Parathyroid adenoma (tissue), 2 donors: ENCODE results near the gene CUX1.

Experiments used
- H2AFZ ChIP-seq: fragments of 300-600 bp; sonication (generic); one replicate; pipeline ENCODE4 v1.7.0; 2017; ENCODE audit warnings: antibody characterized with exemption, mild to moderate bottlenecking
- H3K27ac ChIP-seq: fragments of 300-600 bp; sonication (generic); one replicate; pipeline ENCODE4 v1.7.0; 2017
- H3K27me3 ChIP-seq: fragments of 300-600 bp; sonication (generic); one replicate; pipeline ENCODE4 v1.7.0; 2017; ENCODE audit warnings: low read length; ENCODE audit not compliant: control insufficient read depth, insufficient read depth
- H3K36me3 ChIP-seq: fragments of 300-600 bp; sonication (generic); one replicate; pipeline ENCODE4 v1.7.0; 2017; ENCODE audit warnings: low read length; ENCODE audit not compliant: control insufficient read depth, insufficient read depth
- H3K4me1 ChIP-seq: fragments of 300-600 bp; sonication (generic); one replicate; pipeline ENCODE4 v1.7.0; 2017; ENCODE audit warnings: control low read depth
- H3K4me2 ChIP-seq: fragments of 300-600 bp; sonication (generic); one replicate; pipeline ENCODE4 v1.7.0; 2017; ENCODE audit warnings: low read length
- H3K4me3 ChIP-seq: fragments of 300-600 bp; sonication (generic); one replicate; pipeline ENCODE4 v1.7.0; 2017; ENCODE audit warnings: low read depth, low read length
- H3K79me2 ChIP-seq: fragments of 300-600 bp; sonication (generic); one replicate; pipeline ENCODE4 v1.7.0; 2017; ENCODE audit warnings: control low read depth
- H3K9ac ChIP-seq: fragments of 300-600 bp; sonication (generic); one replicate; pipeline ENCODE4 v1.7.0; 2017; ENCODE audit warnings: mild to moderate bottlenecking
- H3K9me3 ChIP-seq: fragments of 300-600 bp; sonication (generic); one replicate; pipeline ENCODE4 v1.7.0; 2017; ENCODE audit warnings: low read length; ENCODE audit not compliant: control insufficient read depth
- TF ChIP-seq, protein P1 (sequence below): fragments of 300-600 bp; sonication (generic); IDR thresholded peaks from one replicate; pipeline ENCODE4 v1.7.0; 2017; ENCODE audit warnings: antibody characterized with exemption, mild to moderate bottlenecking
- donor health status: primary hyperparathyroidism.

The CUX1 gene

DNA sequence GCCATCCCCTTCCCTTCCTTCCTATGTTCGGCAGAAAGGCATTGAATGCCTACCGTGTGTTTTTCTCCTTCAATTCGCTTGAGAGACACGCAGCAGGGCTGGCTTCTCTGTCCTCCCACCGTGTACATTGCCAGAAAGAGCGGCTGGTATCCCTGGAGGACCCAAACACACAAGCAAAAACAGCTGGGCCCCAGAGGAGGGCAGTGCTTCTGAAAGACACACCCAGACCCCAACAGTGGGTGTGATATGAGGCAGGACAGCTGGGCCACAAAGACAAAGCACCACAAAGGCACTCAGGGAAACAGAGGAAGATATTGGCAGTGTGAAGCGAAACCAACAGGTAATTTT, 336.1 kb downstream of the CUX1 start:
- H3K4me1 ChIP-seq = no peaks in the 10 kb centered on the region
- H3K9me3 ChIP-seq = no peaks in the 10 kb centered on the region
- H3K4me2 ChIP-seq = no peak overlapping the region
- H3K4me3 ChIP-seq = no peak overlapping the region
- peaks cover 3% of the 10 kb centered on the region for H3K79me2 ChIP-seq
- H3K9ac ChIP-seq = no peak overlapping the region
- no peaks in the 10 kb centered on the region for H3K27me3 ChIP-seq
- H3K27ac ChIP-seq = no peak overlapping the region
- no peak overlapping the region for H2AFZ ChIP-seq
- TF ChIP-seq, protein P1, sequence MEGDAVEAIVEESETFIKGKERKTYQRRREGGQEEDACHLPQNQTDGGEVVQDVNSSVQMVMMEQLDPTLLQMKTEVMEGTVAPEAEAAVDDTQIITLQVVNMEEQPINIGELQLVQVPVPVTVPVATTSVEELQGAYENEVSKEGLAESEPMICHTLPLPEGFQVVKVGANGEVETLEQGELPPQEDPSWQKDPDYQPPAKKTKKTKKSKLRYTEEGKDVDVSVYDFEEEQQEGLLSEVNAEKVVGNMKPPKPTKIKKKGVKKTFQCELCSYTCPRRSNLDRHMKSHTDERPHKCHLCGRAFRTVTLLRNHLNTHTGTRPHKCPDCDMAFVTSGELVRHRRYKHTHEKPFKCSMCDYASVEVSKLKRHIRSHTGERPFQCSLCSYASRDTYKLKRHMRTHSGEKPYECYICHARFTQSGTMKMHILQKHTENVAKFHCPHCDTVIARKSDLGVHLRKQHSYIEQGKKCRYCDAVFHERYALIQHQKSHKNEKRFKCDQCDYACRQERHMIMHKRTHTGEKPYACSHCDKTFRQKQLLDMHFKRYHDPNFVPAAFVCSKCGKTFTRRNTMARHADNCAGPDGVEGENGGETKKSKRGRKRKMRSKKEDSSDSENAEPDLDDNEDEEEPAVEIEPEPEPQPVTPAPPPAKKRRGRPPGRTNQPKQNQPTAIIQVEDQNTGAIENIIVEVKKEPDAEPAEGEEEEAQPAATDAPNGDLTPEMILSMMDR = no peak
- H3K36me3 ChIP-seq = no peaks in the 10 kb centered on the region

DNA sequence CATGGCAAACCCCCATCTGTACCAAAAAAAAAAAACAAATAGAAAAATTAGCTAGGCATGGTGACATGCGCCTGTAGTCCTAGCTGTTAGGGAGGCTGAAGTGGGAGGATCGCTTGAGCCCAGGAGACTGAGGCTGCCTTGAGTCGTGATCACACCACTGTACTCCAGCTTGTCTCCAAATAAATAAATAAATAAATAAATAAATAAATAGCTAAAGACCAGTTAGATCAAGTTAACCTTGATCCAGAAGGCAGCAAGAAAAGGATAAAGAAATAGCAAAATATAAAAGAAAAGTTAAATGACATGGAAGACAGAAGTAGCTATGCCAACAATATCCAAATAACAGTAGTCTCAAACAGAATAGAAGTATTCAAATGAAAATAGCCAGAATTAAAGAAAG, 337.0 kb downstream of the CUX1 start:
- no peaks in the 10 kb centered on the region for H3K36me3 ChIP-seq
- TF ChIP-seq, protein P1 = no peak
- H3K27me3 ChIP-seq = no peaks in the 10 kb centered on the region
- H3K4me3 ChIP-seq = no peak overlapping the region
- H3K9me3 ChIP-seq = no peaks in the 10 kb centered on the region
- H3K4me1 ChIP-seq = no peaks in the 10 kb centered on the region
- H2AFZ ChIP-seq = no peak overlapping the region
- H3K27ac ChIP-seq = no peak overlapping the region
- peaks cover 3% of the 10 kb centered on the region for H3K79me2 ChIP-seq
- H3K9ac ChIP-seq = no peak overlapping the region
- H3K4me2 ChIP-seq = no peak overlapping the region

DNA sequence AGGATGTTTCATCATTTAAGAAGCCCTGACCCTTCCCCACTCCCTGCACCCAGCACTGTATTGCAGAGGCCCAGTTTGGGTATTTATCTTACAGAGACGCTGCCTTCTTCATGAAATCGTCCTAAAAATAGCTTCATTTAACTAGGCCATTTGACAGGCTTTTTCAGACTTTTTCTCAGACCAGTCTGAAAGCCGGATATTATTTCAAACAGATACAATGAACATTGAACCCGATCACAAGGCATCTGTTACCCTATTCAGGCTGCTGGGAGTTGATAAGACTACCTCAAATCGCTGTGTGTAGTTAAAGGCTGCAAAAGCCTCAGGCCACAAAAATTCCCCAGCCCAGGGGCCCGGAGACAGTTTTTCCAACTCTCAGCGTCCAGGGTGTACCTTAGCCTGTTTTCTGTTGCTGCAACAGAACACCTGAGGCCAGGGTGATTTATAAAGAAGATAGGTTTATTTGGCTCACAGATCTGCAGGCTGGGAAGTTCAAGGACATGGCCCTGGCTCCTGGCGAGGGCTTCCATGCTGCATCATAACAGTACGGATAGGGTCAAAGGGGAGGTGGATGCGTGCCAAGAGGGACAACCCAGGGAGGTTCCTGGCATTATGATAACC, 338.5 kb downstream of the CUX1 start:
- Histone ChIP-seq H3K4me1 (no peaks in the 10 kb centered on the region), H2AFZ (no peak overlapping the region), H3K79me2 (peaks cover 3% of the 10 kb centered on the region), H3K4me2 (no peak overlapping the region), H3K9ac (no peak overlapping the region), H3K9me3 (no peaks in the 10 kb centered on the region), H3K4me3 (no peak overlapping the region), H3K27me3 (no peaks in the 10 kb centered on the region), H3K36me3 (no peaks in the 10 kb centered on the region), H3K27ac (no peak overlapping the region)
- TF ChIP-seq, protein P1 = no peak

DNA sequence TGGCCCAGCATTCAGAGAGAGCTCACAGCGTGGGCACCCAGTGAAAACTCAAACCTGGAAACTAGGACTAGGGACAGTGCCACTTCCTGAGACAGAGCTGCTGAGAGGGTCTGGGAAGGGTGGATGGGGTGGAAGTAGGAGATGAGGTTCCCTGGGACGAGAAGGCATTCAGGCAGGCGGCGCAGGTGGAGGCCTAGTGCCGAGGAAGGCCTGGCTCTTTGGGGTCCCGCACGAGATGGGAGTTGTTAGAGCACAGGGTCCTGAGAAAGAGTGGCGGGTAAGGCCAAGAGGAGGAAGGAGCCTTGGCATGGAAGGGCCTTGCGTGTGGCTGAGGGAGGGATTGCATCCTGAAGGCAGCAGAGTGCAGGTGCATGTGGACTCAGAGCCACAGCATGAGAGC, 339.4 kb downstream of the CUX1 start:
- no peak overlapping the region for H3K4me2 ChIP-seq
- no peaks in the 10 kb centered on the region for H3K4me1 ChIP-seq

DNA sequence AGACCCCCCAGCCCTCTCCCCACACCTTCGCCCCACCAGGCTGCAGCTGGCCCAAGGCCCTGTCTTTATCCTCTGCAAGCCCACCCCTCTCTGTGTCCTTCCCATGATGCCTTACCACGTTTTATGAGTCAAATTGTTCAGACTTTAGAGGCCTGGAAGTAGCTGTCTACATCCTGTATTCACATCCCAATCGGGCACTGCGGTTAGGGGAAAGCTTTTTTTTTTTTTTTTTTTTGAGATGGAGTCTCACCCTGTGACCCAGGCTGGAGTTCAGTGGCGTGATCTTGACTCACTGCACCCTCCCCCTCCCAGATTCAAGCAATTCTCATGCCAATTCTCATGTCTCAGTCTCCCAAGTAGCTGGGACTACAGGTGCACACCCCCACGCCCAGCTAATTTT, 347.7 kb downstream of the CUX1 start:
- H3K27me3 ChIP-seq = no peaks in the 10 kb centered on the region
- H3K9me3 ChIP-seq = no peaks in the 10 kb centered on the region
- no peaks in the 10 kb centered on the region for H3K36me3 ChIP-seq
- no peak overlapping the region for H3K4me2 ChIP-seq
- H2AFZ ChIP-seq = no peak overlapping the region
- no peak overlapping the region for H3K4me3 ChIP-seq
- no peak overlapping the region for H3K27ac ChIP-seq
- no peak overlapping the region for H3K9ac ChIP-seq
- H3K79me2 ChIP-seq = no peaks in the 10 kb centered on the region
- H3K4me1 ChIP-seq = no peaks in the 10 kb centered on the region
- TF ChIP-seq, protein P1 = no peak

More for the DNA sequence above, 339.4 kb downstream of the CUX1 start:
- Histone ChIP-seq H3K27ac (no peak overlapping the region), H3K4me3 (no peak overlapping the region), H3K79me2 (peaks cover 3% of the 10 kb centered on the region), H3K9ac (no peak overlapping the region), H3K9me3 (no peaks in the 10 kb centered on the region), H2AFZ (no peak overlapping the region), H3K27me3 (no peaks in the 10 kb centered on the region), H3K36me3 (no peaks in the 10 kb centered on the region)
- TF ChIP-seq, protein P1 = no peak
